GM18951 (cell line): ENCODE results near the gene USP48.
"Not testable (repeated sequence)": the region's sequence is repeated elsewhere in the genome, so short reads cannot be mapped to it uniquely, and the experiment has no call there.

ENCODE experiments used
- POLR2A ChIP-seq: IDR thresholded peaks from 4 replicates; pipeline ENCODE4 v1.6.1; 2011; ENCODE audit warnings: mild to moderate bottlenecking; ENCODE audit not compliant: insufficient read length, insufficient read depth; ENCODE audit errors: extremely low read depth
- in situ Hi-C: fragments of 300-500 bp; cut with MboI; formaldehyde crosslinking; loops from one replicate; pipeline ENCODE4 v1.12.0; 2022; ENCODE audit warnings: low sequenced_read_pairs, mixed read lengths, inconsistent platforms; ENCODE audit not compliant: unreplicated experiment

USP48 gene

GRCh38 chr1:21631944-21632887 lies 150.7 kb downstream of the USP48 start:
- in situ Hi-C loops = no loop called here

DNA sequence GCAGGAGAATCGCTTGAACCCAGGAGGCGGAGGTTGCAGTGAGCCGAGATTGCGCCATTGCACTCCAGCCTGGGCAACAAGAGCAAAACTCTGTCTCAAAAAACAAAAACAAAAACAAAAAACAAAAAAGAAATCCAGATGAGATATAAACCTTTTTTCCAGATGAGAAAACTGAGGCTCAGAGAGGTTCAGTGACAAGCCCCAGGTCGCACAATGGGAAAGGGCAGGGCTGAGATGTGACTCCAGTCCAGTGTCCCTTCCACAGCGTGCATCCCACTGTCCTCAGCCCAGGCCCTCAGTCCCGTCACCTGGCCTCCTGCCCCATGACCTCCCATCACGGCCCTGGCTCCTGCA lies 151.4 kb downstream of the USP48 start:
- in situ Hi-C loops = not testable (repeated sequence)

More at GRCh38 chr1:21631944-21632887, 150.7 kb downstream of the USP48 start:
- no peak for TF ChIP-seq POLR2A

- TF ChIP-seq POLR2A = no peak
- in situ Hi-C loops = no loop called here
These were observed 152.2 kb downstream of the USP48 start for GRCh38 chr1:21630571-21631343.

GRCh38 chr1:21629971-21630370 lies 153.0 kb downstream of the USP48 start:
- no peak for TF ChIP-seq POLR2A
- in situ Hi-C loops = no loop called here

- in situ Hi-C loops = no loop called here
- TF ChIP-seq POLR2A = no peak
These were observed 154.1 kb downstream of the USP48 start for GRCh38 chr1:21628798-21629393.
